Measurements from ENCODE around the gene FAAP100.

DNA sequence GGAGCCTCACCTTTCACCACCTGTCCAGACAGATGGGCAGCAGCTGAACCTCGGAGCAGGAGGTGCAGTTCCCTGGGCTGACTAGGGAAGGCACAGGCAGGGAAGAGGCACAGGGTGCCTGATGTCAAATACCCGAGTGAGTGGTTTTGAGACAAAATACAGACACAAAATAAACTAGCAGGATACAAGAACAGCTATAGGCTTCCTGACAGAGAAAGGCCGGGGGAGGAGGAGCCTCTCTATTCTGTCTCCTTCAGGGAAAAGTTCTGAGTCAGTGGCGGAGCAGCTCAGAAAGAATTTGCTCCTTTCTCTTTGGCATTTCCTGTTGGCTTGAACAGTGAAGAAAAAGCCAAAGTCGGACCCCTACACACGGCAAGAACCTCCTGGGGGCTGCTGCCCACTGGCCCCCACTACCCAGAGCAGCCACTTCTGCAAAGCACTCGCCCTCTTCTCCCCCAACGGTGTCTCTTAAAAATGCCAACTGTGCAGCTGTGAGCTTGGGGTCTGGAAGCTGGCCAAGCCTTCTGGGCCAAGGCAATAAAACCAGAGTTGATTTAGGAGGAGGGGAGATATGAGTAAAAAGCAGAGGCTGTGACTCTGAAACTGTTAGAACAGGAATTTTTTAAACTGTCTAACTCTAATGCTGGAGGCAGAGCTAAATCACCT is 14.4 kb upstream of the FAAP100 start:
- TF ChIP-seq NFRKB (IDR thresholded peaks at IDR 0.05) = no peak
- no peak for TF ChIP-seq LEF1 (IDR thresholded peaks at IDR 0.05; ENCODE audit: borderline replicate concordance)
- no peak for TF ChIP-seq BHLHE40 (IDR thresholded peaks at IDR 0.05; ENCODE audit: borderline replicate concordance)
- no peak for TF ChIP-seq TARDBP (IDR thresholded peaks at IDR 0.05)
- no peak for TF ChIP-seq FOXM1 (IDR thresholded peaks at IDR 0.05; ENCODE audit: borderline replicate concordance)
- no peak for TF ChIP-seq FOXK2 (IDR thresholded peaks at IDR 0.05)
- no peak for TF ChIP-seq ARNT (IDR thresholded peaks at IDR 0.05)

All from HEK293T (cell line).